ENCODE results near the gene RIIAD1.

The RIIAD1 gene

GRCh38 chr1:151706464-151707415 lies 14.6 kb upstream of the RIIAD1 start:
- H3K27ac Mint-ChIP-seq: no peak overlapping the region
- H3K4me1 Mint-ChIP-seq: peaks cover 24% of the 10 kb centered on the region
- no peaks in the 10 kb centered on the region for H3K36me3 Mint-ChIP-seq (ENCODE audit: low read depth)
- H3K4me3 Mint-ChIP-seq: no peak overlapping the region
- TF ChIP-seq CTCF (IDR thresholded peaks at IDR 0.05): no peak
- H3K9me3 Mint-ChIP-seq: no peaks in the 10 kb centered on the region
- no peak for DNase-seq
- peaks cover 11% of the 10 kb centered on the region for H3K27me3 Mint-ChIP-seq (ENCODE audit: low read depth, poor library complexity)

- Mint-ChIP-seq H3K36me3 (ENCODE audit: low read depth) (no peaks in the 10 kb centered on the region), H3K4me3 (no peak overlapping the region), H3K27me3 (ENCODE audit: low read depth, poor library complexity) (peaks cover 14% of the 10 kb centered on the region), H3K4me1 (peaks cover 19% of the 10 kb centered on the region), H3K27ac (no peak overlapping the region), H3K9me3 (no peaks in the 10 kb centered on the region)
- TF ChIP-seq CTCF (IDR thresholded peaks at IDR 0.05): no peak
- no peak for DNase-seq
Observed at GRCh38 chr1:151707541-151708065, 13.7 kb upstream of the RIIAD1 start.

- Mint-ChIP-seq H3K4me1 (peaks cover 8% of the 10 kb centered on the region), H3K27me3 (ENCODE audit: low read depth, poor library complexity) (peaks cover 19% of the 10 kb centered on the region), H3K36me3 (ENCODE audit: low read depth) (no peaks in the 10 kb centered on the region), H3K9me3 (no peaks in the 10 kb centered on the region), H3K27ac (no peak overlapping the region), H3K4me3 (no peak overlapping the region)
- TF ChIP-seq CTCF (IDR thresholded peaks at IDR 0.05): no peak
- DNase-seq: no peak
Observed at GRCh38 chr1:151708891-151709290, 12.4 kb upstream of the RIIAD1 start.

- H3K9me3 Mint-ChIP-seq: no peaks in the 10 kb centered on the region
- no peak for TF ChIP-seq CTCF (IDR thresholded peaks at IDR 0.05)
- H3K4me1 Mint-ChIP-seq: peaks cover 5% of the 10 kb centered on the region
- H3K4me3 Mint-ChIP-seq: no peak overlapping the region
- H3K27ac Mint-ChIP-seq: no peak overlapping the region
- peaks cover 20% of the 10 kb centered on the region for H3K27me3 Mint-ChIP-seq (ENCODE audit: low read depth, poor library complexity)
- H3K36me3 Mint-ChIP-seq (ENCODE audit: low read depth): no peaks in the 10 kb centered on the region
- peak; percentile 75 for DNase-seq
Observed at GRCh38 chr1:151710187-151710840, 11.0 kb upstream of the RIIAD1 start.

- Mint-ChIP-seq H3K9me3 (no peaks in the 10 kb centered on the region), H3K27ac (no peak overlapping the region), H3K27me3 (ENCODE audit: low read depth, poor library complexity) (peaks cover 25% of the 10 kb centered on the region), H3K4me3 (no peak overlapping the region), H3K4me1 (peaks cover 7% of the 10 kb centered on the region), H3K36me3 (ENCODE audit: low read depth) (no peaks in the 10 kb centered on the region)
- TF ChIP-seq CTCF (IDR thresholded peaks at IDR 0.05): no peak
- no peak for DNase-seq
Observed at GRCh38 chr1:151711044-151711800, 10.1 kb upstream of the RIIAD1 start.

All from nephron progenitor cell (in vitro differentiated cells).